ENCODE measurements around the gene EMC7. TPM values are rescaled to one million over a fixed set of nuclear protein-coding genes. Genes with fewer than 3 reads are reported as not detected.

EMC7 gene
- total and polyA plus RNA-seq, 2 of the 13 experiments (the other 11 are each of a cell fraction or from before 2014, with no cell fraction given), result 46.8 to 113 TPM

DNA sequence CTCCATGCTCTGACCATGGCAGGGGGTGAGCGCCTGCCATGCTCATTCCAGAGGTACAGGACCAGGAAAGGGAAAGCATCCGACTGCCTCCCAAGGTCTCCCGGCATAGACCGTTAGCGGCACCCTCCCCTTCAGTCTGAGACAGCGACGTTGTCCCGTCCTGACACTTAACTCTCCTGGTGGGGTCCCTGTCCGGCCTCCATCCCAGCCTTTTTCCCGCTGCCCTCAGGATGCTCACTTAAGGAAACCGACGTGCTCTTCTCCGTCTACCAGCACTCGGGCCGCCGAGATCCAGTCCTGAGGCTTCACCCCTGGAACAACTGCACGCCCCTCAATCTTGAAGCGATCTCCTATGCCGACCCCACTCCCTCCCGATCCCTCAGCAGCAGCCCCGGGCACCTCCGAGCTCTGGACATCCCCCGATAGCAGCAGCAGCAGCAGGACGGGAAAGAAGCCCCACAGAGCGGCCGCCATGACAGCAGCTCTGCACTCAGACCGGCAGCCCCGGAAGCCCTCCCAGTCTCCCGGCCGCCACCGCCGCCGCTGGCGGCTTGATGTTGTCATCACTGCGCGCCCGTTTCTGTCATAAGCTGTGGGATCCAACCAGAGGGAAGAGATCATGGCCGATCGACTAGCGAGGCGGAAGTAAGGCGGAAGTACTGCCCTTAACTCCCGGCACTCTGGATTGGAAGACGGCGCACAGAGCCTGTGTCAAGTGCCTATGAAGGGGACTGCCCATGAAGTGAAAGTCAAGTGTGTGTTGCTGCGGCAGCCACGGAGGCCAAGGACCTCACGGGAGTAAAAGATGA, at the start of gene EMC7, which contains the start of gene PGBD4 (continued):
- TF ChIP-seq ZBED4 (CRISPR knock-in tag; IDR thresholded peaks at IDR 0.05; ENCODE audit: borderline replicate concordance), result no peak
- no peak for TF ChIP-seq MAFG (CRISPR knock-in tag; IDR thresholded peaks at IDR 0.05)
- TF ChIP-seq IRX3 (CRISPR knock-in tag; IDR thresholded peaks at IDR 0.05; ENCODE audit: borderline replicate concordance, low read depth), result no peak
- TF ChIP-seq MBNL3 (CRISPR knock-in tag; conservative IDR thresholded peaks at IDR 0.05), result no peak
- TF ChIP-seq MIXL1 (CRISPR knock-in tag; IDR thresholded peaks at IDR 0.05), result peak; percentile 21; the same call in 1 of the 2 replicates
- TF ChIP-seq ZNF292 (CRISPR knock-in tag; IDR thresholded peaks at IDR 0.05; ENCODE audit: borderline replicate concordance, low read depth), result peak; percentile 26; the same call in 1 of the 2 replicates
- TF ChIP-seq ZNF678 (CRISPR knock-in tag; IDR thresholded peaks at IDR 0.05), result no peak
- TF ChIP-seq CHD2 (IDR thresholded peaks at IDR 0.05; ENCODE audit: low read depth, low read length), result no peak
- no peak for TF ChIP-seq ZKSCAN5 (CRISPR knock-in tag; IDR thresholded peaks at IDR 0.05)
- 0 out of 2 replicates have a peak, but pooled peaks have one; percentile 67 for TF ChIP-seq ZNF619 (CRISPR knock-in tag; IDR thresholded peaks at IDR 0.05)
- TF ChIP-seq THAP8 (CRISPR knock-in tag; IDR thresholded peaks at IDR 0.05; ENCODE audit: borderline replicate concordance), result no peak
- TF ChIP-seq RELA (CRISPR knock-in tag; IDR thresholded peaks at IDR 0.05), result no peak
- no peak for TF ChIP-seq ZMYM3 (CRISPR knock-in tag; IDR thresholded peaks at IDR 0.05)
- 0 out of 2 replicates have a peak, but pooled peaks have one; percentile 28 for TF ChIP-seq ZSCAN31 (CRISPR knock-in tag; IDR thresholded peaks at IDR 0.05; ENCODE audit: low read depth)
- no peak for TF ChIP-seq ZNF326 (CRISPR knock-in tag; IDR thresholded peaks at IDR 0.05; ENCODE audit: borderline replicate concordance)
- TF ChIP-seq, protein P1, sequence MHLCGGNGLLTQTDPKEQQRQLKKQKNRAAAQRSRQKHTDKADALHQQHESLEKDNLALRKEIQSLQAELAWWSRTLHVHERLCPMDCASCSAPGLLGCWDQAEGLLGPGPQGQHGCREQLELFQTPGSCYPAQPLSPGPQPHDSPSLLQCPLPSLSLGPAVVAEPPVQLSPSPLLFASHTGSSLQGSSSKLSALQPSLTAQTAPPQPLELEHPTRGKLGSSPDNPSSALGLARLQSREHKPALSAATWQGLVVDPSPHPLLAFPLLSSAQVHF (CRISPR knock-in tag; IDR thresholded peaks at IDR 0.05), result no peak
- no peak for TF ChIP-seq CSRNP2 (CRISPR knock-in tag; conservative IDR thresholded peaks at IDR 0.05; ENCODE audit: low read depth)
- TF ChIP-seq YEATS4 (CRISPR knock-in tag; IDR thresholded peaks at IDR 0.05; ENCODE audit: borderline replicate concordance), result peak; percentile 84
- TF ChIP-seq SRSF4 (IDR thresholded peaks at IDR 0.05; ENCODE audit: low read depth, low read length, poor library complexity, severe bottlenecking), result no peak
- no peak for TF ChIP-seq NCOA2 (CRISPR knock-in tag; IDR thresholded peaks at IDR 0.05)
- no peak for TF ChIP-seq TCF12 (IDR thresholded peaks at IDR 0.05)
- no peak for TF ChIP-seq TCF12 (CRISPR knock-in tag; IDR thresholded peaks at IDR 0.05)
- TF ChIP-seq SNRNP70 (IDR thresholded peaks at IDR 0.05; ENCODE audit: low read depth, low read length), result no peak
- no peak for TF ChIP-seq SNAI1 (CRISPR knock-in tag; IDR thresholded peaks at IDR 0.05; ENCODE audit: borderline replicate concordance)
- no peak for TF ChIP-seq ZNF792 (CRISPR knock-in tag; IDR thresholded peaks at IDR 0.05)

Measured in HepG2 (cell line).